Right lobe of liver (tissue), 6 donors: ENCODE results near the gene MINDY3. TPM values are rescaled to one million over a fixed set of nuclear protein-coding genes. Genes with fewer than 3 reads are reported as not detected.

Experiments
- ATAC-seq, 4 donors: fragments of 200-7000 bp; cut with Tn5 transposase; one replicate each; pipeline ENCODE4 v1.9.1; 2020; ENCODE audit warnings: mild to moderate bottlenecking in 4 of 4, moderate library complexity in 4 of 4
- DNase-seq, 3 donors: peaks; one replicate each; pipeline ENCODE4 v3.0.0-alpha.2; 2020
- H3K27ac ChIP-seq, 3 donors: fragments of 200-600 bp; one replicate each; pipeline ENCODE4 v1.8.0; 2022
- H3K27me3 ChIP-seq, 2 donors: fragments of 200-600 bp; one replicate each; pipeline ENCODE4 v1.8.0; 2022
- H3K36me3 ChIP-seq, 4 donors: fragments of 200-600 bp; sonication (generic) in 1 of 4; one replicate each; pipeline versions ENCODE4 v1.5.1 to v1.8.0; 2017 to 2022; ENCODE audit warnings: control low read depth in 1 of 4
- H3K4me1 ChIP-seq, 4 donors: fragments of 200-600 bp; sonication (generic) in 1 of 4; one replicate each; pipeline versions ENCODE4 v1.5.1 to v1.8.0; 2017 to 2022; ENCODE audit warnings: control low read depth in 1 of 4
- H3K4me3 ChIP-seq, 3 donors: fragments of 200-600 bp; one replicate each; pipeline ENCODE4 v1.8.0; 2022
- H3K9me3 ChIP-seq, 4 donors: fragments of 200-600 bp; sonication (generic) in 1 of 4; one replicate each; pipeline versions ENCODE4 v1.5.1 to v1.8.0; 2017 to 2022; ENCODE audit warnings: control low read depth in 1 of 4
- CTCF ChIP-seq, 4 donors: fragments of 200-600 bp in 3 of 4; fragments of 450-650 bp in 1 of 4; IDR thresholded peaks; one replicate each; pipeline versions ENCODE4 v1.5.1 to v1.8.0; 2016 to 2022; ENCODE audit warnings: antibody characterized with exemption in 4 of 4, mild to moderate bottlenecking in 2 of 4
- POLR2A ChIP-seq: fragments of 450-650 bp; IDR thresholded peaks from one replicate; pipeline ENCODE4 v1.6.1; 2017; ENCODE audit warnings: antibody characterized with exemption, mild to moderate bottlenecking
- WGBS: methylation state at CpG from one replicate; pipeline ENCODE4 v1.1.6; 2018; ENCODE audit warnings: low coverage, low lambda C conversion rate; ENCODE audit not compliant: insufficient coverage; ENCODE audit errors: missing lambda C conversion rate; 5-methylcytosine and 5-hydroxymethylcytosine counted together
- intact Hi-C, 2 donors: fragments of 100-400 bp; cut with DNase I; formaldehyde crosslinking; loops; one replicate each; pipeline versions ENCODE4 v1.11.2 to v1.14.1; 2022
- total RNA-seq, 6 experiments: library from RNA; depleted of rRNA in 2 of 6; stranded (reverse); fragments of >200 nt in 2 of 6; fragmentation: NEBNext Ultra II Directional in 3 of 6; extraction: Animal tissue kit (Norgen Biotek cat#: 25700) in 3 of 6; gene quantifications; one replicate each; pipeline versions ENCODE4 v1.1.0 to v1.2.4, GENCODE V29; 2016 to 2023
- donor health status: DM: no; HTN: yes; CAD: no.
- donor health status: DM: no; HTN: no; CAD: no.
- donor health status: DM: no; HTN: no; CAD: no.
- donor health status: DM: no; HTN: yes; CAD: no.
- donor health status: DM: no; HTN: yes; CAD: no.

MINDY3 gene
- total RNA-seq, 6 experiments from 2014 or later = 11.6 to 15.5 (median 12.4) TPM

- Histone ChIP-seq H3K4me3 (no peak overlapping the region), H3K9me3 (no peaks in the 10 kb centered on the region), H3K36me3 (no peaks in the 10 kb centered on the region), H3K4me1 (no peaks in the 10 kb centered on the region), H3K27me3 (no peaks in the 10 kb centered on the region), H3K27ac (no peak overlapping the region)
- 59% methylated on average over 7 of the region's 9 CpGs for WGBS
- no peak for TF ChIP-seq CTCF (IDR thresholded peaks at IDR 0.05)
- no peak for TF ChIP-seq POLR2A
- ATAC-seq = no peak
- intact Hi-C loops = no loop called here
- no peak for DNase-seq
These were observed 120.9 kb downstream of the MINDY3 start for GRCh38 chr10:15739254-15739970.

GRCh38 chr10:15738270-15738925 is 121.9 kb downstream of the MINDY3 start:
- no peaks in the 10 kb centered on the region for H3K36me3 ChIP-seq
- 68% methylated on average over 10 of the region's 10 CpGs for WGBS
- TF ChIP-seq POLR2A = no peak
- H3K4me1 ChIP-seq = no peaks in the 10 kb centered on the region
- no peak overlapping the region for H3K27ac ChIP-seq
- intact Hi-C loops = no loop called here
- no peaks in the 10 kb centered on the region for H3K9me3 ChIP-seq
- H3K27me3 ChIP-seq = no peaks in the 10 kb centered on the region
- DNase-seq = no peak
- ATAC-seq = no peak
- H3K4me3 ChIP-seq = no peak overlapping the region

- 82% methylated on average over 4 of the region's 5 CpGs for WGBS
- no peak overlapping the region for H3K27ac ChIP-seq
- no peak for ATAC-seq
These were observed 122.7 kb downstream of the MINDY3 start for GRCh38 chr10:15737656-15738055.

GRCh38 chr10:15735763-15736162 is 124.5 kb downstream of the MINDY3 start:
- intact Hi-C loops = no loop called here
- Histone ChIP-seq H3K4me3 (no peak overlapping the region), H3K36me3 (no peaks in the 10 kb centered on the region), H3K4me1 (no peaks in the 10 kb centered on the region), H3K27ac (no peak overlapping the region), H3K27me3 (no peaks in the 10 kb centered on the region), H3K9me3 (no peaks in the 10 kb centered on the region)
- TF ChIP-seq POLR2A = no peak
- no peak for TF ChIP-seq CTCF (IDR thresholded peaks at IDR 0.05)
- WGBS = 28% methylated on average over 4 of the region's 4 CpGs
- ATAC-seq = no peak
- no peak for DNase-seq

More at GRCh38 chr10:15737656-15738055, 122.7 kb downstream of the MINDY3 start:
- TF ChIP-seq POLR2A = no peak
- no peak for TF ChIP-seq CTCF (IDR thresholded peaks at IDR 0.05)
- Histone ChIP-seq H3K36me3 (no peaks in the 10 kb centered on the region), H3K4me1 (no peaks in the 10 kb centered on the region), H3K4me3 (no peak overlapping the region), H3K27me3 (no peaks in the 10 kb centered on the region), H3K9me3 (no peaks in the 10 kb centered on the region)
- no peak for DNase-seq
- intact Hi-C loops = no loop called here

- intact Hi-C loops = no loop called here
- Histone ChIP-seq H3K36me3 (no peaks in the 10 kb centered on the region), H3K9me3 (no peaks in the 10 kb centered on the region), H3K4me3 (no peak overlapping the region), H3K4me1 (no peaks in the 10 kb centered on the region), H3K27ac (no peak overlapping the region), H3K27me3 (no peaks in the 10 kb centered on the region)
- ATAC-seq = no peak
- WGBS = 95% methylated on average over 2 of the region's 2 CpGs
- DNase-seq = no peak
- TF ChIP-seq POLR2A = no peak
- TF ChIP-seq CTCF (IDR thresholded peaks at IDR 0.05) = no peak
These were observed 130.0 kb downstream of the MINDY3 start for GRCh38 chr10:15730341-15730740.
